HG02798 (cell line): Measurements from ENCODE around the gene DCN.
"Not testable (repeated sequence)": the region's sequence is repeated elsewhere in the genome, so short reads cannot be mapped to it uniquely, and the experiment has no call there.

ENCODE experiments used
- ATAC-seq: cut with Tn5 transposase; IDR thresholded peaks from one replicate; pipeline ENCODE4 v1.9.1; 2021; ENCODE audit warnings: mild to moderate bottlenecking; ENCODE audit not compliant: unreplicated experiment, poor library complexity

Gene DCN

DNA sequence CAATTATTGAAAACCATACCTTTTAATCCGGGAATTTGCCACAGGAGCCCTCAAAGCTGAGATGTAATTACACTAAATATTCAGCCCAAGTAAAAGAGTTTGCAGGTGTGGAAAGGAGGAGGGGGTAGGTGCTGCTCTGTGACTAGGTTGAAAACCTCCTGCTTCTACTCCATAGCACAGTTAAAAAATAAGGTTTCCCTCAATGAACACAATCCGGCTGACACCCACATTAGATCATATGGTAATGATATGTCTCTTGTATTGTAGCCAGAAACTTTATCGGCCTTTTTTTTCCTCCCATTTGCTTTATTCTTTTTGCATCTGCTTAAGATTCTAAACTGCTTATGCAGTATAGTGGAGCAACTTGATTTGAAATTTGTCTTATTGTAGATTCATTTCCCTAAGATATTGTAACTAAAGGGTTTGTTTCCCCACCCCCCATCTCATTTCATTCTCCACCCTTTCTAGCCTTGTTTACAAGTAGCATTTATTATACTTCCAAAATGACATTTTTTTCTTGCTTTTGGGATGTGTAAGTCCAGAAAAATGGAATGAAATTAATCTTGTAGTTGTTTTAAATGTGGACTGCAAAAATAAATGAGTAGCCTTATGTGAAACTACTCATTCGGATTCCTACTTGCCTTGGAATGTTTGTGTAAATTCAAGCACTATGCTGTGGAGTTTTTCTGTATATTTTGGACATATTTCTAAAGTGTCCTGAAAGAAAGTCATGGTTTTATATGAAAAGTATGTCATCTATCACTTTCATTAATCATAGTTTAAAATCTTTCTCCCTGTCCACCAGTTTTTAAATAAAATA lies at the start of gene DCN:
DCN (minus strand) TSS at position 182 of the 820 bp plus-strand sequence. CDS start 4,265 bp downstream, outside the sequence.
- no peak for ATAC-seq

DNA sequence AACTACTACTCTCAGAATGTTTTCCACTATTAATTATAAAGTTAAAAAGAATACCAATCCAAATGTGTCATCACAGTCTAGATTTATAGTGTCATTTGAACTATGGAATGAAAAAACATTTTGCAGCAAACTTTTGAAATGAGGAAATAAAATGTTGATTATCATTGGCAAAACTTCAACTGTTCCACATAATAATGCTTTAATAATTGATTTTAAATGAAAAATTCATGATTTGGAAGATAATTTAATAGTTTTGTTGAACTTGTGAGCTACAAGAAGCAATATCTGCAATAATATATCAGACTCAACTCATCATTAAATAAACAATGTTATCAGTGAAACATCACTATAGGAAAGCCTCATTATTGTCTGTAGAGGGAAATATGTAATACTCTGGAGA lies 48.2 kb upstream of the DCN start:
- no peak for ATAC-seq

- no peak for ATAC-seq
Observed at GRCh38 chr12:91226951-91227350, 44.3 kb upstream of the DCN start.

DNA sequence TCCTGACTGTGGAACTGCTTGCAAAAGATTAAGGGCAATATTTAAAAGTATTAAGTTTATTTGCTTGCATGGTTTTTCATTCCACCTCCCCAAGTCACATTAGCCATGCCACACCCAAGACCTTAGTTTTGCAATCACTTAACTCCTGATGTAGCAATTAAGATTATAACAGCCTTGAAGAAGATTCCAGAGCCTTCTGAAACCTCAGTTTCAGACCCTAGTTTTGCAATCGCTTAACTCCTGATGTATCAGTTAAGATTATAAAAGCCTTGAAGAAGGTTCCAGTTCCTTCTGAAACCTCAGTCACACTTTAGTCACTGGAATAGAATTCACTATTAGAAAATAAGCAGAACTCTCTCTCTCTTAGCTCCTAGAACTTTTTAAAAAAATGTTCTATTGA lies 42.7 kb upstream of the DCN start:
- no peak for ATAC-seq

DNA sequence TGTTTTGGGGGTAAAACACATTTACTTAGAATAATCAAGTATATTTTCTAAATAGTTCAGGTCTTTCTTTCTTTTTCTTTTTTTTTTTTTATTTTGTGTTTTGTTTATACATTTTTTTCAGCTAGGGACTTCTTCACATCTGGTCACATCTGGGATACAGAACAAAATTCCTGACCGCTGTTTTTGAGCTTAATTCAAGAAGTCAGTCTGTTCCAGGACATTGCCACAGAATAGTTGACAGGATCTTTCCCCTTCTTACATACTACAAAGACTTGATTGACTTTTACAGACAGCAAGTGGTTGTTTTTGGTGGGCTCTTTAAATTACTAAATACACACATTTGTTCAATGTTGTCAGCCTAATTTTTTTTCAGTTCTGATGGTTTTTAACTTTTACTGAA lies 41.8 kb upstream of the DCN start:
- ATAC-seq = no peak

- ATAC-seq = no peak
Observed at GRCh38 chr12:91222746-91223145, 40.1 kb upstream of the DCN start.

GRCh38 chr12:91219919-91220318 lies 37.3 kb upstream of the DCN start:
- ATAC-seq = no peak

DNA sequence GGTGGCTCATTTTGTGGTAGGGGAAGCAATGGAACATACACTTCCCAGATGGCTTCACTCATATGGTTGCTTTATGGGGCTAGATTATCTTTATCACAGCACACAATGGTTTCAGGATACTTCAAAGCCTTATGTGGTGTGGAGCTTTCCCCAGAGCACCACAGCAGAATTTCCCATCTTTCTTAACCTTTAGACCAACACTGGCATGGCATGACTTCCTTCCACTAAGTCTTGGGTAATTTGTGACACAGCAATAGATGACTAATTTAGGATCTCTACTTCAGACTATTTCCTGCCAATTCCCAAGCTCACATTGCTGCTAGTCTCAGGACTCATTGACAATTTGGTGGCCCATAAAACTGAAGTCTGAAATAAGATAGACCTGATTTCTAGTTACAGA lies 36.9 kb upstream of the DCN start:
- ATAC-seq = no peak

GRCh38 chr12:91216871-91217270 lies 34.3 kb upstream of the DCN start:
- no peak for ATAC-seq

DNA sequence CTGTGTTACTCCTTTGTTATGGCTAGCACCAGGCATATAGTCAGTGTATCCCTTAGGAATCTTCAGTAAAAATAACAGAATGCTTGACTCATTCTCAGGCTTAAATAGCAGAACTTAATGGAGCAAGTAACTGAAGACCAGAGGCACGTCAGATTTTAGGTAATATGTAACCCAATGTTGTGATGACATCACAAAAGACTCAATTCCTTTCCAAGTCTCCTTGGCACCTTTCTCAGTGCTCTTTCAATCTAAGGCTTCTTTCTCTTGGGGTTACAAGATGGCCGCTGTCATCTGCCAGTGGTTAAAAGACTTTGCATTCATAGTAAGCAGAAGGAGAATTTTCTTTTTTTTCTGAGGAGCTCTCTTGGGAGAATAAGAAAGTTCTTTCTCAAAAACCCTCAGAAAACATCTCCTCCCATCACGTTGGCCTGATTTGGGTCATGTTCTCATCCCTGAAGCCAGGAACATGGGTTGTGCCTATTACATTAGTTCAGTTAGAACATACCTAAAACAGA lies 33.4 kb upstream of the DCN start:
- ATAC-seq = no peak

DNA sequence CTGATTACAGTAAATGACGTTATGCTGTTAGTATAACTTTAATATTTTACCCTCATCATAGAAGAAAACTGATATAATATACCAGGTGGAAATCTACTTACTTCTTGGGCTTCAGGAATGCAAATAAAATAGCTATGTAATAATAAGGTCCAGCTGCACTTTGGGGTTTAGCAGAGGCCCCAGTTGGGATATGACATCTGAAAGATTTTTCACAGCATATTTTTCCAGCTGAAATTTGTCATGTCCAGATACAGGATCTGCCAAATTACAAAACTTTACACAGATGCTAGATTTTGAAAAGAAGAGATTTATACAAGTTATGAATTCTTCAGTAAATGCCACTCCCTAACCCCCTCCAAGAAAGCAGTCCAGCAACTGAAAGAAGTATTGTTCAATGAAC lies 29.2 kb upstream of the DCN start:
- no peak for ATAC-seq

DNA sequence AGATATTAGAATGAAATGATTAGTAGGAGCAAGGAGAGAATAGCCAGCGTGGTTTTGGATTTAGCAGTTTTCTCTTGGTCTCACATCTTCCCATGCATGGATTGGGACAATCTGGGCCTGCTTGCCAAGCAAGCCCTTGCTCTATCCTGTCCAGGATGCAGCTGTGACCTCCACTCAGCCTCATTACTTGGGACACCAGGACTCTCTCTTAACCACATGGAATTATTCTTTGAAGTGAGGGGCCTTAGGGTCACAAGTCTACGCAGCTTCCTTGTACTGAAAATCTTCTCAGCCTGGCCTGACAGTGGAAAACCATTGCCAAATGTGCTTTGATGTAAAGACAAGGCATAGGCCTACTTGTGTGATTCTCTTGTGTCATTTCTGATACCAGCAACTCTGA lies 28.0 kb upstream of the DCN start:
- ATAC-seq = no peak

DNA sequence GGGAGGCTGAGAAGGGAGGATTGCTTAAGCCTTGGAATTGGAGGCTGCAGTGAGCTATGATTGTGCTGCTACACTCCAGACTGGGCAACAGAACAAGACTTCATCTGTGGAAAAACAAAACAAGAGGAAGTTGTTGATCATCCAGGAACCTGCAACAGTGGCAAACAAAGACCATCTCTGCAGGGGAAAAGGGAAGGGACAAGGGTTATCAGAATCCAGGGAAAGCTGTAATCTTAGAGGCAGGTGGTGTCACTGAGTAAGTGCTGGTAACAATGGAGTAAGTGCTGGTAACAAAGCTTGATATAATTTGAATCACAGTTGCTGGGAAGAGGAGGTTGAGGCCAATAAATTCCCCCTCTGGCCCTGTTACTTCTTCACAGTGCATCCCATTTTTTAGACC lies 27.5 kb upstream of the DCN start:
- no peak for ATAC-seq

DNA sequence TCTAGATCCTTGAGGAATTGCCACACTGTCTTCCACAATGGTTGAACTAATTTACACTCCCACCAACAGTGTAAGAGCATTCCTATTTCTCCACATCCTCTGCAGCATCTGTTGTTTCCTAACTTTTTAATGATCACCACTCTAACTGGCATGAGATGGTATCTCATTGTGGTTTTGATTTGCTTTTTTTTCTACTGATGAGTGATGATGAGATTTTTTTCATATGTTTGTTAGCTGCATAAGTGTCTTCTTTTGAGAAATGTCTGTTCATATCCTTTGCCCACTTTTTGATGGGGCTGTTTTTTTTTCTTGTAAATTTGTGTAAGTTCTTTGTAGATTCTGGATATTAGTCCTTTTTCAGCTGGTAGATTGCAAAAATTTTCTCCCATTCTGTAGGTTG lies 24.7 kb upstream of the DCN start:
- ATAC-seq = not testable (repeated sequence)

DNA sequence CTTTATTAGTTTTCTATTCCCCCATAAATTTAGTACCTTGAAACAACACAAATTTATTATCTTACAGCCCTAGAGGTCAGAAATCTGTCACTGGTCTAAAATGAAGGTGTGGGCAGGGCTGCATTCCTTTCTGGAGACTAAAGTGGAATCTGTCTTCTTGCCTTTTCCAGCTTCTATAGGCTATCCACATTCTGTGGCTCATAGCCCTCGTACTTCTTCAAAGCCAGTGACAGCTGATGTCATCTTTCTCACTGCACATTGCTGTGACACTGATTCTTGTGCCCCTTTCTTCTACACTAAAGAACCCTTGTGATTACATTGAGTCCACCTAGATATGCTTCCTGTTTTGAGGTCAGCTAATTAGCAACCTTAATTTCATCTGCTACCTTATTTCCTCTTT lies 23.2 kb upstream of the DCN start:
- no peak for ATAC-seq

DNA sequence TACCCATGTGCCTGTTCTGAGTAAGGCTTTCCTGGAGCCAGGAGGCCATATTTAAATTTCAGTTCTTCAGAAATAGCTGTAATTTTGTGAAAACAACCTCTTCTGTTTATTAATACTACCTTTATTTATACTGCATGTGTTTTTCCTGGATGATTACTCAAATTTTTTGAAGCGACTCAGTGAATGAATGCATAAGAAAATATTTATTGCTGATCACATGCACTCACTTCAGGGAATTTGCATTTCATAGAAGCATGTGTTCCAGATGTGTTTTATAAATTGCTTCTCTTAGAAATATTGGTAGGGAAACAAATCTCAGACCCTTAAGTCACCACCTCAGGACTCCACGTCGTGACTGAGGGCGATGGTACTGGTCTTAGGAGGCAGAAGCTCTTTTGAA lies 21.8 kb upstream of the DCN start:
- no peak for ATAC-seq

- no peak for ATAC-seq
Observed at GRCh38 chr12:91203610-91204009, 21.0 kb upstream of the DCN start.

DNA sequence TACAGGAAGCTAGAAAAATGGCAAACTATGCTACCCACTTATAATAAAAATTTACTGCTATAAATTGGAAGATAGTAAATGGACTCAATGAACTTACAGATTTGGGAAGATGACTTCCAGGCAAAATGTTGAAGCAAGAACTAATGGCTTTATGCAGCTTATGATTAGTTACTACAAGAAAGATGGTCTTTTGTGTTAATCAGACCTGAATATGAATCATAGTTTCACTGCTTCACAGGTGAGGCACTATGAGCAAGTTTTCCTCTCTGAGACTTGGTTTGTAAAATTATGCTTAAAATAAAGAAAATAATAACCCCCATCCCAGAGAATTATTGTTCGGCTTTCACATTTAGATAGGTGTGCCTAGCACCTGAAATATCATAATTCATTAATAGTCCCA lies 19.8 kb upstream of the DCN start:
- ATAC-seq = no peak

- no peak for ATAC-seq
Observed at GRCh38 chr12:91196436-91196835, 13.8 kb upstream of the DCN start.

- ATAC-seq = no peak
Observed at GRCh38 chr12:91194500-91194899, 11.9 kb upstream of the DCN start.

GRCh38 chr12:91191513-91192111 lies 9.0 kb upstream of the DCN start:
- ATAC-seq = no peak

GRCh38 chr12:91189516-91189915 lies 6.9 kb upstream of the DCN start:
- ATAC-seq = no peak
